Activated CD4-positive, alpha-beta T cell treated with anti-CD3 and anti-CD28 coated beads, Interleukin-2, amount 50 U/mL, for 4 hours (primary cell): ENCODE data around the gene SKI.

Experiments
- DNase-seq, 2 experiments: peaks; one replicate each; pipeline ENCODE4 v3.0.0-alpha.2; 2020

The SKI gene

GRCh38 chr1:2345297-2346075 is 117.4 kb downstream of the SKI start:
- no peak for DNase-seq

DNA sequence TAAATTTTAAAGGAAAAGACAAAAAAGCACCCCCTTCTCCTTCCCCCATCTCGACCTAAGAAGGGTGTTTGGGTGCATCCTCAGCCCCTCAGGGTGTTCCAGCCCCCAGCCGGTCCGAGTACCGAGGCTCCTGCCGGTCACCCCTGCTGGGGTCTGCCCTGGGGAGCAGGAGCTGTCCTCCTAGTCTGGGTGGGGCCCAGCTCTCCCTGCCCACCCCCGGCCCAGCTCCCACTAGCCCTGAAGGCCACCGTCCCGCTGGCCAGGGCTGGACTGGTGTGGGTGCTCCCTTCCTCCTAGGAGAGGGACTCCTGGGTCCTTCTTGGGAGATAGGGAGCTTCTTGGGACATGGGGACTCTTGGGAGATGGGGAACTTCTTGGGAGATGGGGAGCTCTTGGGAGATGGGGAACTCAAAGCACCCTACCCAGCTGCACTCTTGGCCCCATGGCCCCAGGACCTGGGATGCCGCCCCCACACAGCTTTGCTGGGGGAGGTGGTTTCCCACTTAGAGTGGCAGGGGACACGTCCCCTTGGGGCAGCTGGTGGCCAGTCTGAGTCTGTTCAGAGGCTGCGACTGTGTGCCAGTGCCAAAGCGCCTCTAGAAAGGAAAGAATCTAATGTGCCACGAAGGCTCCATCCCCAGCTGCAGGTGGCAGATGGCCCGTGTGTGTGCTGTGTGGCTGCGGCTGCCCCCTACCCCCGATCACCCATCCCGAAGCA is 118.7 kb downstream of the SKI start:
- DNase-seq = no peak

DNA sequence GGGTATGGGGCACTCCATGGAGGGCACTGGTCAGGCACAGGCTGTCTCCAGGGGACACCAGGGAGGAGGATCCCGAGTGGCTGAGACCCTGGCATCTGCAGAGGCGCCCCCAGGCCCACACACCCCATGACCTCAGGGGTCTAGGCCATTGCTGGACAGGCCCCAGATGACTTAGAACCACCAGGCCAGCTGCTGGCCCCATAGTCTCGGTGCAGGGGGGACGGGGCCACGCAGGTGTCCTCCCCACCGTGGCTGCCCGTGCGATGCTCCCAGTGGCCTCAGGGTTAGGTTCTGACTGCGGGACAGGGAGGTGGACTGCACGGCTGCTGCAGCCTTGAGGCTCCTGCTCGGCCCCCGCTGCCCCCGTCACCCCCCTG is 119.3 kb downstream of the SKI start:
- no peak for DNase-seq

DNA sequence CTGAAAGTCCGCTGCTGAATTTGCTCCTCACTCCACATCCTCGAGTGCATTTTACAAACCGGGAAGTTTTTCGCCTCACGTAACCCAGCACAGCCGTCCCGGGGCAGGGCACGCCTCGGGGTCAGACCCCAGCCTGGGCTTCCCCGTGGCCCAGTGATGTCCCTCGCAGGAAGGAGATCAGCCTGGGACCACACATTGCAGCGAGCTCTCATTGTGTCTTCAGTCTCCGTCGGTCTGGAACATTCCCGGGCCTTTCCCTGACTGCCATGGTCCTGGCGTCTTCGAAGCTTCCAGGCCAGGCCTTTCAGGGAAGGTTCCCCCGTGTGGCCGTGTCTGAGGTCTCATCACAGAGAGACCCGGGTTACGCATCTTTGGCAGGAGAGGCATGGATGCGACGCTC is 119.8 kb downstream of the SKI start:
- DNase-seq = no peak

DNA sequence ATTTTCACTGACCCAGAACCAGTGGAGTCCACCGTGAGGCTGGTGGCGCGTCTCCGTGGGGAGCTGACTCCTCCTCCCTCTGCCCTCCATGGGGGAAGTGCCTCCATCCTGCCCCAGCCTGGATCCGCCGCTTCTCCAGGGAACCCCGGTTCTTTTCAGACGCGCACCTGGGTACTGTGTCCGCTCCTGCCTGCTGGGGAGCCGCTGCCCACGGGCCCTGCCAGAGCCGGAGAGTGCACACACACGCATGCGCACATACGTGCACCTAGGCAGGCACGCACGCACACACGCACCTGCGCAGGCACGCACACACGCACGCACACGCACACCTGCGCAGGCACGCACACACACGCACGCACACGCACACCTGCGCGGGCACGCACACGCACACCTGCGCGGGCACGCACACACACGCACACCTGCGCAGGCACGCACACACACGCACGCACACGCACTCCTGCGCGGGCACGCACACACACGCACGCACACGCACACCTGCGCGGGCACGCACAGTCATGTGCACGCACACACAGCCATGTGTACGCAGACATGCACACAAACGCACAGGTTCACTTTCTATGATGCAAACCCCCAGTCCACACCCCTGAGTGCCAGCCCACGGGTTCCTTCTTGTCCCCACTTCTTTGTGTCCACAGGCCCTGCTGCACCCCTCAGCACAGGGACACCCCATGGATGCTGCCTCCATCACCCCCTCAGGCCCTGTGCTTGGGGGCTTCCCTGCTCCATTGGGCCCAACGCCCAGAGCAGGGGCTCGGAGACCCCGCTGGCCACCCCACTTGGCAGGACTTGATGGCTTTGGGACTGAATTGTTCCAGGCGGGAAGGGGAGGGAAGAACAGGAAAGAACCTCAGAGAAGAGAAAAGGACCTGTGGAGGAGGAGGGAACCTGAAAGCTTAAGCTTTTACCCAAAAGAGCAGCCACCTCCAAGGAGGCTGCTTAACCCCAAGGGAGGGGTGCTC is 120.5 kb downstream of the SKI start:
- no peak for DNase-seq

- no peak for DNase-seq
These were observed 121.7 kb downstream of the SKI start for GRCh38 chr1:2349806-2350205.

- no peak for DNase-seq
These were observed 122.4 kb downstream of the SKI start for GRCh38 chr1:2350501-2350900.

DNA sequence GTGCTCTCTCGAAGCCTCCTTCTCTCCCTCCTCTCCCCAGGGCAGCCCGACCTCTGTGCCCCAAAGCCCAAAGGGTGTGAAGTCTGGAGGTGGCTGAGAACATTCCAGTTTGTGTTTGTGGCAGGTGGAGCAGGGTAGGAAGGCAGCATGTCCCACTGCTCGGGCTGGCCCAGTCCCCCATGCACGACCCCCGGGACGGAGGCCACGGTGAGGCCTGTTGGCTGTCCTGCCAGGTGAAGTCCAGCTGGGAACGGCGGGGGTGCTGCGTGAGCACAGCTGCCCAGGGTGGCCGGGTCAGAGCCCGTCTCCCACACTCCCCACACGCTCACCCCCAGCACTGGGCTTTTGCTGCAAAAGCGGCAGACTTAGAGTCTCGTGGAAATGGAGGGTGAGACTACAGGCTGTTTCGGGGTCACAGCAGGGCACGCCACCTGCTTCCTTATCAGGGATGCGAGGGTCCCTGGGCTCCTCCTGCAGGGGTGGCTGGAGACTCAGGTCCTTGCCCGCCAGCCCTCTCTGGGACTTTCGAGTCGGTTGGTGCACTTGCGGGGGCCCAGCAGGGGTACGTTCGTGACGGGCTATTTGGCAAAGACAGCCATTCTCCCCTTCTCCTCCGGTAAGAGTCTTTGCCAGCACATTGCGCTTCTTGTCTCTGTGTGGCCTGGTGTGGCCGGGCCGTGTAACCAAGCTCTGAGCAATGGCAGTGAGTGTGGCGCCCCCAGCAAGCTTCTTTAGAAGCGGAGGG is 123.0 kb downstream of the SKI start:
- no peak for DNase-seq

- no peak for DNase-seq
These were observed 123.6 kb downstream of the SKI start for GRCh38 chr1:2351723-2352122.

- DNase-seq = no peak
These were observed 124.3 kb downstream of the SKI start for GRCh38 chr1:2352341-2352896.

DNA sequence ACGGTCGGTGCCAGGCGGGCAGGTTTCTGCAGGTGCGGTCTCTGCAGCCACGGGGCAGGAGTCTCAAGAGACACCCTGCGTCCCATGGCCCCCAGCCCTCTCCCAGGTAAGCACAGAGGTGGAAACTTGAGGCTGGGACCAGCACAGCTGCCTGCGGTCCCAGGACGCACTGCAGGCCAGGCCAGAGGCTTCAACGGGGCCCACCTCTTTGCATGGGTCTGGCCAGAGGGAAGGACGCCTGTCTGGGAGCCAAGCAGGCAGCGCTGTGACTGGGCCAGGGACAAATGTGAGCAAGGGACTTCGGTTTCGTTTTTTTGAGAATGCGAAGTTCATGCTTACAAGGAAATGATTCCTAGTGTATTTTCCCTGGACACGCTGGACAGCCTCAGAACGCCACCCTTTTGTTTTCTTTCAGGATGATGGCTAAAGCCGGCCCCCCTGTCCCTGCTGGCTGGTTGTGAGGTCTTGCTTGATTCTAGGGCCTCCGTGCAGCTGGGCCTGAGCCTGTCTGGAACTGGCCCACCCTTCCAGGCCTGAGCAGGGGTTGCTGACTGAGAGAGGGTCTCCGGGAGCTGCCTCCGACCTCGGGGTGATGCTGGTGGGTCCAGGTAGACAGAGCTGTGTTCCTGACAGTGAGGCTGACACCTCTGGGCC is 124.9 kb downstream of the SKI start:
- DNase-seq = no peak

GRCh38 chr1:2353551-2354438 is 125.7 kb downstream of the SKI start:
- DNase-seq = no peak

GRCh38 chr1:2354511-2355372 is 126.6 kb downstream of the SKI start:
- no peak for DNase-seq

GRCh38 chr1:2355373-2356261 is 127.5 kb downstream of the SKI start:
- no peak for DNase-seq

DNA sequence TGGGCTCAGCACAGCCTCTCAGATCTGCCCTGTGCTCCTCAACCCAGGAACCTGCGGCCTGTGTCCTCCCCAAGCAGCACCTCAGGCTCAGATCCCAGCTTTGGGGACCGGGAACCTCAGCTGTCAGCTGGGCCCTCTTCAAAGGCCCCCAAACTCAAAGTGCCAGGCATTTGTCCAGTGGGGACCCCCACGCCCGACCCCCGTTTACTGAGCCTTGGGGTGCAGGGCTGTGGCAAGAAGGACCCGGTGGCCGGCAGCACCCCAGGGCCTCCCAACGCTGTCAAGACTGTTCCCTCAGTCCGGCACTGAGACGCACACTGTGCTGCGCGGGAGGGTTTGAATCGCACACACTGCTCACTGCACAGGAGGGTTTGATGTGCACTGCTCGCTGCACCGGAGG is 128.3 kb downstream of the SKI start:
- DNase-seq = no peak

DNA sequence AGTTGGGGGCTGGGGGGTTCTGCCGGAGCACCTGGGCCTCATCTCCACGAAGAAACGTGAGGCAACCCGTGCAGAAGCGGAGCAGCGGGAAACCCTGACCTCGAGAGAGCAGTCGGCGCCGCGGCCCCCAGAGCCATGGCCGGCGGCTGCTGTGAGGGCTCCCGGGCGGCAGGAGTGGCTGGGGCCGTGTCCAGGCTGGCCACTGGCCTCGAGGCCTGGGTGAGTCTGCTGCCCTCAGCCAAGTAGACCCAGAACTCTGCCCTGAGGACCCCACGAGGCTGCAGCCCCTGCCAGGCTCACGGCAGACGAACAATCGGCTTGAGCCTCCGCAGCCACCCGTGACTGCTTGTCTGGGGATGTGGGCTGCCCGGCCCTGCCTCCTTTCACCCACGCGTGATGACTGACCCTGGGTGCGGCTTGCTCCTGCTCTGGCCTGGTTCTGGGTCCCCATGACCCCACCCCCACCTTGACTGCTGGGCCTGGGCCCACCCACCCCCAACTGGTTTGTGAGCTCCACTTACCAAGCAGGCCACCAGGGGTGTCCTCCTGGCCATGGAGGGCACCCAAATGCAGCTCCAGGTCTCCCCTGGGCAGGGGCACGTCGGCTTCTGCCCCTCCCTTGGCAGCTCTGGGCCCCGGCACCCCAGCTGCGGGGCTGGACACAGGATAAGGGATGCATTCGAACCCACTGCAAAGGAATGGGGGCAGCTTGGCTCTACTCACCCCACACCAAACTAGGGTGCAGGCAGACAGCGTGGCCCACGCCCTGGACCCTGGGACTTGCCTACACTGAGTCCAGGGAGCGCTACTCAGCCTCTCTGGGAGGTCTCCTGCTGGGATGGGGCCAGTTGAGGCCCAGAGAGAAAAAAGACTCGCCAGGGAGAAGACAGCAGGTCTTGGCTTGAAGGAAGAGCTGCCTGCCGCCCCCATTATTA is 129.1 kb downstream of the SKI start:
- DNase-seq = no peak

DNA sequence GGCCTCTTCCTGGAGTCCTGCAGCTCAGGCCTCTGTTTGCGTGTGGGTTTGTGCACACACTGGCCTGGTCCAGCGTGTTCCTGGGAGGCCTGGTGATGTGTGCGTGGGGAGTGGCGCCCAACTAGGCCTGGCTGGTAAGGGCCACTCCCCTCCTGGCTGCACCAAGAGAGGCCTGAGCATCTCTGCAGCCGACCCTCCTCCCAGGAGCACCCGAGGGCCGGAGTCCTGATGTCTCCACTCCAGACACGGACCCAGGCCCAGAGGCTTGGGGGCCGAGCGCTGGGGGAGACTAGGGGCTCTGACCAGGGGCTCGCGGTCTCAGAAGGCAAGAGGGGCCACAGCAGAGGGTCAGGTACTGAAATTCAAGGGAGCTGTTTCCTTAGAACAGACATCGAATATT is 130.0 kb downstream of the SKI start:
- no peak for DNase-seq
